ENCODE results near the gene PLET1. TPM values are rescaled to one million over a fixed set of nuclear protein-coding genes. Genes with fewer than 3 reads are reported as not detected.

PLET1 gene
- total and polyA plus RNA-seq, 2 donors (not counting 3 experiments of a cell fraction or from before 2014, with no cell fraction given), result not detected

DNA sequence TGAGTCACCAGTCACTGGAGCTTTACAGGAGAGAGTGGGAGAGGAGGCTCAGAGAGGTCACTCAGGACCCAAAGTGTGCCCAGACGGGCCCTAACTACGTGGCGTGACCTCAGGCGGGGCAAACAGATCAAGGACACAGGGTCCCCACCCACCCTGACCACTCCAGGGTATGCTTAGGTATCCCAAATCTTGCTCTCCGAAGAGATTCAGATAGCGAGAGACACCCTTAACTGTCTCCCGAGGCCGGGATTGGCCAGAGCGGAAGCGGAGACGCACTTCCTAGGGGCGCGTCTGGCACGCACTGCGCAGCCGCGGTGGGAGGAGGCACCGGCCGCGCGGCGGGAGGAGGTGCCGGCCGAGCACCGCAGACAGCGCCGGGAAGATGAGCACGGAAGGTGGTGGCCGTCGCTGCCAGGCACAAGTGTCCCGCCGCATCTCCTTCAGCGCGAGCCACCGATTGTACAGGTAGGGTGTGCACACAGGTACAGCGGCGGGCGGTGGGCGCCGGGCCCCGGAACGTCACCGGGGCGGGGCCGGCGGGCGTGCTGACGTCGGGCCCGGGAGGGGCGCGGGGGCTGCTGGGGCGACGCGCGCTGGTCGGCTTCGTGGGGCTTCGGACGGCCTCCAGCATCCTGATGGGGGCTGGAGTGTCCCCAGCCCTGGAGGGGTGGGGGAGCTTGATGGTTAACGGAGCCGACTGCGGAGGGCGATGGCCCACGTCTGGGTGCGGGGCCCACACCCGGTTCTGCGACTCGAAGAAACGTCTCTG, 34.4 kb downstream of the PLET1 start, which contains the start of gene PTS:
Gene PTS, plus strand, starts transcription at position 367 of the 769 bp plus-strand sequence. Its CDS starts 16 bp downstream, at position 383.
- no peaks in the 10 kb centered on the region for H4K20me1 ChIP-seq (replicated peaks; ENCODE audit: control insufficient read depth, extremely low read depth, insufficient read depth, low read length)
- TF ChIP-seq MYC (IDR thresholded peaks at IDR 0.05; ENCODE audit: low read depth, low read length), result no peak
- TF ChIP-seq POLR2A (IDR thresholded peaks at IDR 0.05; ENCODE audit: low read depth, low read length), result peak; percentile 96
- peak; percentile 90 for TF ChIP-seq POLR2AphosphoS5 (IDR thresholded peaks at IDR 0.05; ENCODE audit: insufficient read depth, low read depth, low read length)
- TF ChIP-seq FOS (IDR thresholded peaks at IDR 0.05; ENCODE audit: borderline replicate concordance, insufficient read depth, low read length), result peak; percentile 41
- H3K36me3 ChIP-seq (ENCODE audit: control insufficient read depth in 2 of 2, extremely low read depth in 1 of 2, insufficient read depth in 2 of 2, low read length in 2 of 2), result peaks cover 5 to 9% of the 10 kb centered on the region in 2 experiments
- H2AFZ ChIP-seq (ENCODE audit: low read depth, low read length), result peak within 1 kb of the TSS; percentile 88
- no peaks in the 10 kb centered on the region for H3K9me3 ChIP-seq (replicated peaks; ENCODE audit: control insufficient read depth, insufficient read depth, low read length)
- peak within 1 kb of the TSS; percentile 30 to 77 (median 73) for H3K4me3 ChIP-seq (replicated peaks in 1 of 3; ENCODE audit: insufficient read depth in 1 of 3, low read depth in 1 of 3, low read length in 3 of 3)
- no peaks in the 10 kb centered on the region for H3K9me1 ChIP-seq (replicated peaks; ENCODE audit: control insufficient read depth, extremely low read depth, insufficient read depth, low read length)
- H3K27ac ChIP-seq (ENCODE audit: insufficient read depth, low read depth, low read length), result peak within 1 kb of the TSS; percentile 96
- peak within 1 kb of the TSS; percentile 79 for H3K9ac ChIP-seq (replicated peaks; ENCODE audit: extremely low read depth, insufficient read depth, low read length)
- BruUV-seq (replicated peaks), result TSS peak; percentile 97
- intact Hi-C loops (cut with micrococcal nuclease), result loop anchor here (1.0 to 2.0 kb wide), 3 partner anchors 29 to 347 kb away; partner anchors contain the start of genes CFAP68 and FDXACB1
- H3K27me3 ChIP-seq (ENCODE audit: control insufficient read depth in 2 of 2, insufficient read depth in 2 of 2, low read length in 2 of 2), result no peaks in the 10 kb centered on the region
- CTCF ChIA-PET, result interaction anchor here (3.2 kb wide), 1 partner anchor 54 kb away, joined by 34 read pairs; no protein-coding TSS in a partner anchor
- DNase-seq (ENCODE audit: low read depth, low spot score) (peak; percentile 87), FAIRE-seq (peak; percentile 85)
- peak within 1 kb of the TSS; percentile 84 for H3K4me2 ChIP-seq (ENCODE audit: insufficient read depth, low read length)
- H3K79me2 ChIP-seq (ENCODE audit: control insufficient read depth, insufficient read depth, low read length), result peaks cover 22% of the 10 kb centered on the region
- POLR2A ChIA-PET, result no interaction called here
- H3K4me1 ChIP-seq (ENCODE audit: control insufficient read depth, extremely low read depth, insufficient read depth, low read length), result peaks cover 14% of the 10 kb centered on the region
- dilution Hi-C loops (cut with MboI; ENCODE audit: extremely low pct_ligation_motif_present, low sequenced_read_pairs), result no loop called here

DNA sequence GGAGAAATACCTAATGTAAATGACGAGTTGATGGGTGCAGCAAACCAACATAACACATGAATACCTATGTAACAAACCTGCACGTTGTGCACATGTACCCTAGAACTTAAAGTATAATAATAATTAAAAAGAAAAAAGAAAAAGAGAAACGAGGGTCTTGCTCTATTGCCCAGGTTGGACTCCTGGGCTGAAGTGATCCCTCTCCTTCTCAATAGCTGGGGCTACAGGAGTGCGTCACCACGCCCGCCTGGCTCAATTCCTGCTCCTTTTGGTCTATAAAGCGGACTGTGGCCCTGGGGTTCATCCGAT, 35.0 kb downstream of the PLET1 start:
- H3K36me3 ChIP-seq (ENCODE audit: control insufficient read depth in 2 of 2, extremely low read depth in 1 of 2, insufficient read depth in 2 of 2, low read length in 2 of 2), result peaks cover 4 to 5% of the 10 kb centered on the region in 2 experiments
- H3K4me3 ChIP-seq (replicated peaks in 1 of 3; ENCODE audit: insufficient read depth in 1 of 3, low read depth in 1 of 3, low read length in 3 of 3), result peak overlapping the region; percentile 30 to 77 (median 73)
- DNase-seq (ENCODE audit: low read depth, low spot score) (no peak), FAIRE-seq (no peak)
- H2AFZ ChIP-seq (ENCODE audit: low read depth, low read length), result peak overlapping the region; percentile 88
- H3K9me1 ChIP-seq (replicated peaks; ENCODE audit: control insufficient read depth, extremely low read depth, insufficient read depth, low read length), result no peaks in the 10 kb centered on the region
- ChIA-PET POLR2A (no interaction called here), CTCF (interaction anchor here (3.2 kb wide), 1 partner anchor 54 kb away, joined by 34 read pairs; no protein-coding TSS in a partner anchor)
- peak overlapping the region; percentile 96 for H3K27ac ChIP-seq (ENCODE audit: insufficient read depth, low read depth, low read length)
- intact Hi-C loops (cut with micrococcal nuclease) (loop anchor here (1.0 to 2.0 kb wide), 3 partner anchors 30 to 347 kb away; partner anchors contain the start of genes CFAP68 and FDXACB1), dilution Hi-C loops (cut with MboI; ENCODE audit: extremely low pct_ligation_motif_present, low sequenced_read_pairs) (no loop called here)
- H4K20me1 ChIP-seq (replicated peaks; ENCODE audit: control insufficient read depth, extremely low read depth, insufficient read depth, low read length), result no peaks in the 10 kb centered on the region
- H3K9ac ChIP-seq (replicated peaks; ENCODE audit: extremely low read depth, insufficient read depth, low read length), result peak overlapping the region; percentile 79
- H3K9me3 ChIP-seq (replicated peaks; ENCODE audit: control insufficient read depth, insufficient read depth, low read length), result no peaks in the 10 kb centered on the region
- H3K4me2 ChIP-seq (ENCODE audit: insufficient read depth, low read length), result peak overlapping the region; percentile 62
- H3K27me3 ChIP-seq (ENCODE audit: control insufficient read depth in 2 of 2, insufficient read depth in 2 of 2, low read length in 2 of 2), result no peaks in the 10 kb centered on the region
- H3K4me1 ChIP-seq (ENCODE audit: control insufficient read depth, extremely low read depth, insufficient read depth, low read length), result peaks cover 20% of the 10 kb centered on the region
- peaks cover 22% of the 10 kb centered on the region for H3K79me2 ChIP-seq (ENCODE audit: control insufficient read depth, insufficient read depth, low read length)
- no peak for TF ChIP-seq GATA2 (IDR thresholded peaks at IDR 0.05; ENCODE audit: insufficient read depth, insufficient read length, low read depth, low read length)
- TF ChIP-seq EZH2 (IDR thresholded peaks at IDR 0.05; ENCODE audit: borderline replicate concordance, low read depth, low read length, severe bottlenecking), result no peak
- TF ChIP-seq, protein P1, sequence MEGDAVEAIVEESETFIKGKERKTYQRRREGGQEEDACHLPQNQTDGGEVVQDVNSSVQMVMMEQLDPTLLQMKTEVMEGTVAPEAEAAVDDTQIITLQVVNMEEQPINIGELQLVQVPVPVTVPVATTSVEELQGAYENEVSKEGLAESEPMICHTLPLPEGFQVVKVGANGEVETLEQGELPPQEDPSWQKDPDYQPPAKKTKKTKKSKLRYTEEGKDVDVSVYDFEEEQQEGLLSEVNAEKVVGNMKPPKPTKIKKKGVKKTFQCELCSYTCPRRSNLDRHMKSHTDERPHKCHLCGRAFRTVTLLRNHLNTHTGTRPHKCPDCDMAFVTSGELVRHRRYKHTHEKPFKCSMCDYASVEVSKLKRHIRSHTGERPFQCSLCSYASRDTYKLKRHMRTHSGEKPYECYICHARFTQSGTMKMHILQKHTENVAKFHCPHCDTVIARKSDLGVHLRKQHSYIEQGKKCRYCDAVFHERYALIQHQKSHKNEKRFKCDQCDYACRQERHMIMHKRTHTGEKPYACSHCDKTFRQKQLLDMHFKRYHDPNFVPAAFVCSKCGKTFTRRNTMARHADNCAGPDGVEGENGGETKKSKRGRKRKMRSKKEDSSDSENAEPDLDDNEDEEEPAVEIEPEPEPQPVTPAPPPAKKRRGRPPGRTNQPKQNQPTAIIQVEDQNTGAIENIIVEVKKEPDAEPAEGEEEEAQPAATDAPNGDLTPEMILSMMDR (IDR thresholded peaks at IDR 0.05; ENCODE audit: extremely low read depth in 1 of 2, insufficient read depth in 1 of 2, low read depth in 1 of 2, low read length in 2 of 2), result no peak
- no TSS peak for BruUV-seq (replicated peaks)

Measured in endothelial cell of umbilical vein (primary cell).